GM19351 (cell line): ENCODE results near the gene DNAJA4.
"Not testable (repeated sequence)": the region's sequence is repeated elsewhere in the genome, so short reads cannot be mapped to it uniquely, and the experiment has no call there.

Experiments
- ATAC-seq: cut with Tn5 transposase; IDR thresholded peaks from one replicate; pipeline ENCODE4 v1.9.1; 2021; ENCODE audit warnings: mild to moderate bottlenecking, moderate library complexity; ENCODE audit not compliant: unreplicated experiment

DNAJA4 gene

DNA sequence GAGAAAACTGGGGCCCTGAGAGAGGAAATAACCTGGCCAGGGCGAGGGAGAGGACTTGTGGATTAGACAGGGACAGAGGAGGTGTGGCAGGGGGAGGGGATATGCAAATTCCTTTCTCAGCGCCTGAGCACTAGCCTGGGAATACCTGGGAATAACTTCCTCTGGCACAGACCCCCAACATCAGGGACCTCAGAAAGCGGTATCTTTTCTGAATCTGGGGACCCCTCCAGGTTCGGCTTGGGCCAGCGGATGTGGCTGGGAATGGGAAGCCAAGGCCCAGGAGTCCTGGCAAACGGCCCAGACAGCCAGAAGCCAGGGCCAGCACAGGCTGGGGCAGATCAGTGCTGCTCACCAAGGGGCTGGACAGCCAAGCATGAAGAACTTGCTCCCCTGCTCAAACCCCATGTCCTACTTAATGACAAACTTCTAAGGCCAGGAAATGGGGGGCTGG is 20.8 kb upstream of the DNAJA4 start:
- no peak for ATAC-seq

DNA sequence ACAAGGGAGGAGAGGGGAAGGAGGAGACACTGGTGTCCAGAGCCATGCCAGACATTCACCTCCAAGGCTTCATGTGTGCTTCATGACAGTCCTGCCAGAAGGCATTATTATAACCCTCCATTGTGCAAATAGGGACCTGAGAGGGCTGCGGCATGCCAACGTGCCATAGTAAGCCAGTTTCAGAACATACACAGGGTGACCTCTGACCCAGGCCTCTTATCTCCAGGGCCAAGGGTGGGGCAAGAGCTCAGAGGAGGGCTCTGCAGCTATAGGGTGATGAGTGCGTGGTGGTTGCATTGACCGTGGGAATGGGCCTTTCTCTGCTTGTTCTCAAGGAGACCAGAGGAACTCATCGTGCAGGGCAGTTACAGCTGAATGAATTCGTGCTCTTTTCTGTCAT is 20.3 kb upstream of the DNAJA4 start:
- no peak for ATAC-seq

DNA sequence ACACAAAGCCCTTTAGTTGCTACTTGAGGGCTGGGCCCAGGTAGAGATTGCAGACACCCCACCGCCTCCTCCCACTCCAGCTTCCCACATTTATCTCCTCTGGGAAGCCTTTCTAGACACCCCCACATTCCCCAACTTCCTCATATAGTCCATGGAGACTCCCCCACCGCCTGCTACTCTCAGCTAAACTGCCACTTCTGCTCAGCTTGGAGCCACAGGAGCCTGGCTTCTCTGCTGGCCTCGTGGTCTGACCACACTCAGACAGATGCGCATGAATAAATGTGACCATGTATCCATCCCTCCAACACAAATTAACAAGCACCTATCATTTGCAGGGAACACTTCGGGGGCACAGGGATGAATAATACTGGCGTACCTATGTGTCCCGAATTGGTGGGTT is 19.5 kb upstream of the DNAJA4 start:
- no peak for ATAC-seq

DNA sequence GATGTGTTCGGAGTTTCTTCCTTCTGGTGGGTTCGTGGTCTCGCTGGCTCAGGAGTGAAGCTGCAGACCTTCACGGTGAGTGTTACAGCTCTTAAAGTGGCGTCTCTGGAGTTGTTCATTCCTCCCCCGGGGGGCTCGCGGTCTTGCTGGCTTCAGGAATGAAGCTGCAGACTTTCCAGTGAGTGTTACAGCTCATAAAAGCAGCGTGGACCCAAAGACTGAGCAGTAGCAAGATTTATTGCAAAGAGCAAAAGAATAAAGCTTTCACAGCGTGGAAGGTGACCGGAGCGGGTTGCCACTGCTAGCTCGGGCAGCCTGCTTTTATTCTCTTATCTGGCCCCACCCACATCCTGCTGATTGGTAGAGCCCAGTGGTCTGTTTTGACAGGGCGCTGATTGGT is 19.0 kb upstream of the DNAJA4 start:
- ATAC-seq = not testable (repeated sequence)

DNA sequence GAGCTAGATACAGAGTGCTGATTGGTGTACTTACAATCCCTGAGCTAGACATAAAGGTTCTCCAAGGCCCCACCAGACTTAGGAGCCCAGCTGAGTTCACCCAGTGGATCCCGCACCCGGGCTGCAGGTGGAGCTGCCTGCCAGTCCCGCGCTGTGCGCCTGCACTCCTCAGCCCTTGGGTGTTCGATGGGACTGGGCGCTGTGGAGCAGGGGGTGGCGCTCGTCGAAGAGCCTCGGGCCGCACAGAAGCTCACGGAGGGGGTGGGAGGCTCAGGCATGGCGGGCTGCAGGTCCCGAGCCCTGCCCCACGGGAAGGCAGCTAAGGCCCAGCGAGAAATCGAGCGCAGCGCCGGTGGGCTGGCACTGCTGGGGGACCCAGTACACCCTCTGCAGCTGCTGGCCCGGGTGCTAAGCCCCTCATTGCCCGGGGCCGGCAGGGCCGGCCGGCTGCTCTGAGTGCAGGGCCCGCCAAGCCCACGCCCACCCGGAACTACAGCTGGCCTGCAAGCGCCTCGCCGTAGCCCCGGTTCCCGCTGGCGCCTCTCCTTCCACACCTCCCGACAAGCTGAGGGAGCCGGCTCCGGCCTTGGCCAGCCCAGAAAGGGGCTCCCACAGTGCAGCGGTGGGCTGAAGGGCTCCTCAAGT is 18.3 kb upstream of the DNAJA4 start:
- ATAC-seq = not testable (repeated sequence)

DNA sequence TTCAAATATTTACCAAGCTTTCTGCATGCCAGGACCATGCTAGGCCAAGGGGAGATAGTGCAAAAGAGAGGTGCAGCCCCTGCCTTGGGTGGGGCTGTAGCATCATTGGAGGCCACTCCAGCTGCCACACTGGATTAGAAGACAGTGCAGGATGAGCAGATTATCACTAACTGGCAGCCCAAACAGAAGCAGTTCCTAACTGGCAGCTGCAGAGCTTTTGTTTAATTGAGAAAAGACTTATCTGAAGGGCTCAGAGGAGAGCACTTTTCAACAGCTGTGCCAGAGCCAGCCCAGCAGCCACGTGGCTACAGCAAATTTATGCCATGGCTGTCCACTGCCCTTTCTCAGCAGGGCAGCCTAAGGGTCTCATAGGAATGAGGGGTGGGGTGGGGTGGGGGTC is 16.5 kb upstream of the DNAJA4 start:
- no peak for ATAC-seq

DNA sequence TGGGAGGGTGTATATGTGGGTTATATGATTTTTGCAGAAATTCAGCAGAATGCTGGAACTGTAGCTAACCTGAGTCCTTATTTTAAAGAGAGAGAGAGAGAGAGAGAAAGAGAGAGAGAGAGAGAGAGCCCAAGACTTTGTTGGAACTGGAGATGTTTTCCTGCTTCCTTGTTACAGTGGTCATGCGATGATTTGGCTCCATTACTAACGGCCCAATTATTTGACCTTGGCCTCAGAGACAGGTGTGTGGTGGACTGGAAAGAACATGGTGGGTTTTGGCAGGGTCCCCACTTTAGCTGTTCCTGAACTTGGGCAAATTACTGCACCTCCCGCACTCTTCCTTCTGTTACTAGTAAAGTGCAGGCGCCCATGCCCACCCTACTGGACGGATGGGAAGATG is 15.2 kb upstream of the DNAJA4 start:
- ATAC-seq = no peak

DNA sequence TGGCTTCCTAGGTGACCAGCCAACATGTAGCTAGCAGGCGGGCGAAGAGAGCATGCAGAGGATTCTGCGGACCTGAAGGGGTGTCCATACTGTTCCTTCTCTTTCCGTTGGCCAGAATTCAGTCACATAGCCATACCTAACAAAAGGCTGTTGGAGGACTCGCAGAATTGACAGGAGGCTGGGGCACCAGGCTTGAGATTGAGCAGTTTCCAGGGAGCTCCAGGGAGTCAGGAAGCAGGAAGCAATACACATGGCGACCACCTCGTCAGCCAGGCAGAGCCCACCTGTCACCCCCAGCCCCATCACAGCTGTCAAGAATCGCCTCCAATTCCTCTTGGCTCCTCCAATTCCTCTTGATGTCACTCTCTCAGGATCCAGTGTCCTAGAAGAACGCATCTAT is 13.2 kb upstream of the DNAJA4 start:
- no peak for ATAC-seq

DNA sequence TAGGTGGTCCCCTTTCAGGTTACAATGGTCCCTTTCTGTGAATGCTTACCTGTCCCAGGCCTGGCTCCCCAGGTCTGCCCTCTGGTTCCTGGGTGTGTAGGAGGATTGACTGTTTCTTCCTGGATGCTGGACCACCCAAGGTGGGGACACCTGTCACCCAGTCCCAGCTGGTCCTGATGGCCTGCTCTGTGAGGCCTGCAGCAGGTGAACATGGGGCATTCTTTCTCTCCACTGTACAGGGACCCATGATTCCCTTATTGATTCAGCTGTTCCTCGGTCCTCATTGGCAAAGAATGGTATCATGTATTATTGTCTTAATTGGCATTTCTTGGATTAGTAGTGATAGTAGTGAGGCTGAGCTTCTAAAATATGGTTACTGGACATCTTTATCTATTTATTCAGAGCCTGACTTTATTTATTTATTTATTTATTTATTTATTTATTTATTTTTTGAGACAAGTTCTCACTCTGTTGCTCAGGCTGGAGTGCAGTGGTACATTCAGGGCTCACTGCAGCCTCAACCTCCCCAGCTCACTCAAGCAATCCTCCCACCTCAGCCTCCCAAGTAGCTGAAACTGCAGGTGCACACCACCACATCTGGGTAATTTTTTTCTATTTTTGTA is 8.8 kb upstream of the DNAJA4 start:
- ATAC-seq = no peak

DNA sequence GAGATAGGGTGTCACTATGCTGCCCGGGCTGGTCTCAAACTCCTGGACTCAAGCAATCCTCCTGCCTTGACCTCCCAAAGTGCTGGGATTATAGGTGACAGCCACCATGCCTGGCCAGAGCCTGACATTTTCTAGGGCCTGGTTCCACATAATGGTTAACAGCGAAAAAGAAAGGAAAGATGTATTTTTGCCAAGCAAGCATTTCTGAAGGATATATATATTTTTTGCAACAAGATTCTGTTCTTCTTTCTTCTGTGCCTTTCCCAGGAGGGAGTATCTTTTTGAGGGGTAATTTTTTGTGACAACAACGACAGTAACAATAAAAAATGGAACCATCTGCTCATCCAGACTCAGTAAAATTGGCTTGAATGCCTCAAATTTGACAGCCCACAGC is 8.3 kb upstream of the DNAJA4 start:
- ATAC-seq = no peak

DNA sequence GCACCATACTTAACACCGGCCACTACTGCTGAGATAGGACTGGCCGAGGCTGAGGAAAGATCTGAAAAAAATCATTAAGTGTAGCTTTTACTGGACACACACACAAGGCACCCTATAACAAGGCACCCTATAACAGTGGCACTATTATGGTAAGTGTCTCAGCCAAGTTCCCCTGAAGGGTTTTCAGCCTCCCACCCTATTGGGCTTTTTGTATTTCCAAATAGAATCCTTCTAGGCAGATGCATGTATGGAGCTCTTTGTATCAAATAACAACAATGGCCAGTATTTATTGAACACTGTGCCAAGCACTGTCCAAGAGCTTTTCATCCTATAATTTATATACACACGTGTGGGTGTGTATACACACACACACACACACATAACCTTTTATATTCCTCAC is 6.7 kb upstream of the DNAJA4 start:
- no peak for ATAC-seq

DNA sequence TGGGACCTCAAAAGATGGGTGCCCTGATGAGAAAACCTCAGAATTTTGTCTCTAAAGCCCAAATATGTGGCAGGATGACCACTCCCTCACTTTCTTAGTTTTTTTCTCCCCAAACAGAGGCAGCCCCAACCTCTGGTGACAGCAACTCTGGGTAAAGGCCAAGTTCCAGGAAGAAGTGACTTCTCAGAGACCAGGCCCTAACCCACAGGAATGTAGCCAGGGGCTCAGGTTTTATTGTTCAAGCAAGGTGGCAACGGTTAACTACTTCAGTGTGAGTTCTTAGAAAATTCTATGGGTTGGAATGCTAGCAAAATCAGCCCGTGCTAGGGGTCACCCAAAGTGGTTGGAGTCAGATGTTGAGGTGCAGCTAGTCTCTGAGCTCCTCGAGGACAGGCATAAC is 5.1 kb upstream of the DNAJA4 start:
- ATAC-seq = no peak

DNA sequence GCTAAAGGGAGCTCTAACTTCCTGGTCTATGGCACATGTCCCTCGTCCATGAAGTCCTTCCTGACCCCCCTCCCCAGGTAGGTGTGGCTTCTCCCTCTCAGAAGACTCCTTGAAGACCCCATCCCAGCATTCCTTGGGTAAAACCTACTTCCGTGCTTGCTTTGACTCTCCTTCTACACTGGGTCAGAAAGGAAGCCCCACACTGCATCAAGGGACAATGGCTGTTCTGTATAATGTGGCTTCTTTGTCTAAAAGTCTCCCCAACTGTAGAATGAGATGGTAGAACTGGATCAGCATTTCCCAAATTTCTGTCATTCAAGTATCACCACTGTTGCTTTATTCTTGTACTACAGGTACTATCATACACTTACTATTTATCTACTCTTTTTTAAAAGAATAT is 3.9 kb upstream of the DNAJA4 start:
- no peak for ATAC-seq

DNA sequence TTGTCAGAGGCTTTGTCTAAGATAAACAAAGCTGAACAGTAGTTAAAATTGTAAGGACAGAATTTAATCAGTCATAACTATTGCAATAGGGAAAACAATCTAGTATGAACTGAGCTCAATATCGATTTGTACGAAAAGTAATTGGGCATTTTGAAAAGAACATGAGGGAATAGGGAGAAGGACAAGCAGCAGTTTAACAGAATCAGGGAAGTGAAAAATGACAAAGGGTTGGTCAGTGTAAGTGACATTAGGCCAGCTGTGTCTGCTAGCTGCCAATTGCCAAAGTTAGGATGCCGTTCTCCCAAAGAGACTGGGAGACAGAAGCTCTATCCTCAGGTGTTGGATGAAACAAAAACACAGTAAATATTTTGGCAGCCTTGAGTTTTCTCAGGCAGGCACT is 3.3 kb upstream of the DNAJA4 start:
- ATAC-seq = no peak

DNA sequence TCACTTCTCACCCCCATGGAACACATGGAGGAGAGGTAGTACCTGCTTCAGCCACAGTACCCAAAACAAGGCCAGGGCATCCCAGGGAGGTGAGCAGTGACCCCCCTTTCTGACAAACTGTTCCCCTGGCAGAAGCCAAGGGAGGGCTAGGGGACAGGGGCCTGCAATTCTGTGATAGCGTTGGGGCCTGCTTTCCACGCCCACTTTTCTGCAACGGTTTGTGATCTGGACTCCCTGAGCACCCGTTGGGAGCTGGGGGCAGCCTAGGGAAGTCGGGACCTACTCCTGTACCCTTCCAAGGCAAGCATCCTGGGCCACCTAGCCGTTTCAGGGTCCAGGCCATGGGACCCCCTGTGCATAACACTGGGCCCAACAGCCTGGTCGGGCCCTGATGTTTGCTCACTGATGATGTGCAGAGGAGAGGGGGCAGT is 996 bp upstream of the DNAJA4 start:
- no peak for ATAC-seq

DNA sequence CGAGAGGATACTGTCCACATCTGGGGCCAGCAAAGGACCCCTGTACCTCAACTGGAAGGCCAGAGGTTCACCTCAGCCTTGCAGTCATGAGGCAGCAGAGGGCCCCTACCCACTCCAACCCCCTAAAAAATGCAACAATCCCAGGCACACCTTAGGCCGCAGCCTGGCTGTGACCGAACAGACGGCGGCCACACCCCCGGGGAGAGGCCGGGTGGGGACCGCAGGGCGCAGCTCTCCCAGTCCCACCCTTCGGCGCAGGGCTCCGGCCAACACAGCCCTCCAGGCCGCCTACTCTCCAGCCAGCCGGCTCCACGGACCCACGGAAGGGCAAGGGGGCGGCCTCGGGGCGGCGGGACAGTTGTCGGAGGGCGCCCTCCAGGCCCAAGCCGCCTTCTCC is 457 bp upstream of the DNAJA4 start:
- no peak for ATAC-seq

DNA sequence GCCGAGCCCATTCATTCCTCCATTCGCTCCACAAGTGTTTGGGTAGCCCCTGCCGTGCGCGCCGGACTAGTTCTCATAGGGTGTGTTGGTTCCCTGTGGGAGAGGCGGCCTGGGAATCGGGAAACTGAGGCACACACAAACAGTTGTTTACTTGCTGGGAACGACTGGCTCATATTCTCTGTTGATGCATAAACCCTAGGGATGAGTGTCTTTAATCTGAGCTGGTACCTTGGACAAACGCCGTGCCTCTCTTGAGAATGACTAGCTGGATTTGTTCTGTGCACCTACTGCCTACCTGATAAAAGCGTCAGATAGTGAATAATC is 737 bp downstream of the DNAJA4 start:
- ATAC-seq = no peak

DNA sequence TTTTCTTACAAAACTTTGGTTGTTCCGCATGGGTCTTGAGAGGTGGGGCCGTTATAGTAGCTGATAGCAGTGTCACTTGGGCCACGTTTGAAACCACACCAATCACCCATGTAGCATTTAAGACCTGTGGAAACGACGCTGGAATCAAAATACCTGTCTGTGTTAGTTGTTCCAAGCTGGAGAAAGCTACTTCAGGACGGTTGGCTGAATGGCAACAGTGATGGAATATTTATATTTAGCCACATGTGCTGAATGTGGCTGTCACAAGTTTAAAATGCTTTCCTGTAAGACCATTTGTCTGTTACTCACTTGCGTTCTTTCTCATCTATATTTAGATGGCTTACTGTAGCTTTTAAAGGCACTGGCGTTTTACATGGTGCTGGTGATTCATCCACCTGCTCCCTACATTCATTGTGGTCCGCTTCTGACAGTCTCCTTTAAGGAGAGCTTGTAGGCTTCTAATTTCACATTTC is 1.4 kb downstream of the DNAJA4 start:
- ATAC-seq = no peak

DNA sequence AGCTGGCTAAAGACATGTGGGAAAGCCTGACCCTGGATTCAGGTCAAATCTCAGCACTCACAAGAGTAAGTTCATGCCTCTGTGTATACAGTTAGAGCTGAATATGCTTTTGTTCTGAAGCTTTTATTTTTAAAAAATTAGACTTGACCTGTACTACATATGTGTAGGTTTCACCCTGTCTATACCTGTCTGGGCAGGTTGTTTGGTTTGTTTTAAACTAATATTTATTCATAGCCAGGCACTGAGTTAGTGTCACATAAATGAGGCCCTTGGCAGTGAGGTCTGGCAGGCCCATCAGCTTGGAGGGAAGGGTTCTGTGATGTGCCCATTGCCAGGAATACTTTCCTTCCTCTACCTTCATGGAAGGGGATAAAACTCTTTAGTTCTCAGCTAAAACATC is 1.9 kb downstream of the DNAJA4 start:
- no peak for ATAC-seq

DNA sequence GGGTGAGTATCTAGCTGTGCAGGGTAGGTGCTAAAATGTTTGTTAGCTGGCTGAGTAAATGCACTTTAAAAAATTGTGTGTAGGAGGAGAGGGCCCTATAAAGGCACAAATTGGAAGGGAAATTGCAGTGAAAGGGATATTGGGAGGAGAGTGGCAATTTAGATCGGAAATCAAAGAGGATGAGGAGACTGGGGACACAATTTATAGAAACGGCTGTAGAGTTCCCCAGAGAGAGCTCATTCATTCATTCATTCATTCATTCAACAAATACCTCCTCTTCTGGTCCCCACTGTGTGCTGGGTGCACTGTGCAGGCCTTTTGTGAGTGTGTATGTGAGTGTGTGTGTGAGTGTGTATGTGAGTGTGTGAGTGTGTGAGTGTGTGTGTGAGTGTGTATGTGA is 2.4 kb downstream of the DNAJA4 start:
- ATAC-seq = no peak

DNA sequence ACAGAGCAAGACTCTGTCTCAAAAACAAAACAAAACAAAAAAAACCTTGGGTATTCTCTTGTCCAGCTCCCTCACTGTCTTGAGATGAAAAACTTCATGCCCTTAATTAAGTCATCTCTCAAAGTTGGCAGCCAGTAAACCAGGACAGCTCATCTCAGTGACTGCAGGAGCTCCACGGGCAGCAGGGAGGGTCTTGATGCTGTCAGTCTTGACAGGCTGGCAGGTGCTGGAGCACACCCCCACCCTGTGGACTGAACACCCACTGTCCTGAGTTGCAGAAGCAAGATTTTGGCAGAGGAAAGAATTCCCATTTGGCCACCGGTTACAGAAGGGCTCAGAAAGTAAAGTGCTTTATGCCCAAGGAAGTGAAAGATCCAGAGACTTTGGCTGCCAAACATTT is 8.0 kb downstream of the DNAJA4 start:
- no peak for ATAC-seq

DNA sequence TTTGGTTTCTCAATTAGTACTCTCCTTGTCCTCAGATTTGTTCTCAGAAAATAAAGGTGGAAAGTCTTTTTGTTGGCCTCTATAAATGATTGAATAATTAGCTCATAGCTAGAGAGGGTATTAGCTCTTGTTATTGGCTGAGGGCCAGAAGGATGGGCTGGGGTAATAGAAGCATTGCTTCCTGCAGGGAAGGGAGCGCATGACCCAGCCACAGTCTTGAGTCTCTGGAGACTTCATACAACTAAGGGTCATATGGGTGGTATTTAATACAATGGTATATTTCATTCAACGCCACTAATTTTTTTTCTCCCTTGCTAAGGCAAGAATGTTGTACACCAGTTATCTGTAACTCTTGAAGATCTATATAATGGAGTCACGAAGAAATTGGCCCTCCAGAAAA is 8.4 kb downstream of the DNAJA4 start:
- no peak for ATAC-seq

DNA sequence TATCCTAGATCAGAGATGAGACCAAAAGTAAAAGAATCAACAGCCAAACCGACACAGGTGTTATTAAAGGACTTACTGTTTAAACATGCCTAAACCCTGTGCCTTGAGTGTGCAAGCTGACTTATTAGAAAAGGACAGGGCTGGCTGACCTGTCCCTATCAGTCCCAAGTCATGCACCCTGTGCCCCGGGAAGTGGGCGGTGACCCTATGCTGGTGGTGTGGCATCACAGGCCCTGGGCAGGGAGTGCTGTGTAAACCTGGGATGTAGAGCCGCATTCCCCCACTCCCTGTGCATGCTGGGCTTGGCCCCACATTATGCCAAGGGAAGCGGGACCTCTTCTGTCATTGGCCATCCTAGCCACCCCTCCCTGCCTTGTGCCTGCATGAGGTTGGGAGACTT is 10.6 kb downstream of the DNAJA4 start:
- ATAC-seq = no peak
